Common myeloid progenitor, CD34-positive (primary cell): ENCODE results near the gene FAM216A.
"Not testable (repeated sequence)": the region's sequence is repeated elsewhere in the genome, so short reads cannot be mapped to it uniquely, and the experiment has no call there.

ENCODE experiments used
- CTCF ChIA-PET: fragments of 350-600 bp; sonication (Branson Sonifier 250); formaldehyde crosslinking; loops from one replicate; lab custom pipeline; 2021; ENCODE audit warnings: antibody characterized with exemption; lab: Charles Lee
- POLR2A ChIA-PET: fragments of 350-600 bp; sonication (Branson Sonifier 250); formaldehyde crosslinking; loops from one replicate; lab custom pipeline; 2021; ENCODE audit warnings: antibody characterized with exemption; lab: Charles Lee
- DNase-seq, 3 donors: peaks; one replicate each; pipeline versions ENCODE4 v3.0.0 to v3.0.0-alpha.2; 2013
- H3K27ac ChIP-seq, 2 experiments: 1 replicate in 1 of 2; 2 replicates in 1 of 2; pipeline ENCODE4 v1.7.0; 2013; ENCODE audit warnings: inconsistent platforms in 2 of 2, low read length in 2 of 2, mild to moderate bottlenecking in 2 of 2, low read depth in 1 of 2, moderate library complexity in 1 of 2; ENCODE audit not compliant: severe bottlenecking in 2 of 2, insufficient read depth in 1 of 2, poor library complexity in 1 of 2
- H3K27me3 ChIP-seq, 5 experiments: replicated peaks in 2 of 5; 1 replicate in 3 of 5; 2 replicates in 2 of 5; pipeline versions ENCODE4 v1.6.1 to v1.7.0; 2013; ENCODE audit warnings: low read length in 4 of 5, mild to moderate bottlenecking in 2 of 5, moderate library complexity in 2 of 5, inconsistent platforms in 1 of 5; ENCODE audit not compliant: insufficient read depth in 5 of 5, control insufficient read depth in 4 of 5
- H3K36me3 ChIP-seq, 4 experiments: 1 replicate in 2 of 4; 2 replicates in 2 of 4; pipeline versions ENCODE4 v1.6.1 to v1.7.0; 2013; ENCODE audit warnings: low read length in 3 of 4, control low read depth in 1 of 4, mild to moderate bottlenecking in 1 of 4; ENCODE audit not compliant: control insufficient read depth in 4 of 4, insufficient read depth in 4 of 4
- H3K4me1 ChIP-seq, 4 experiments: 1 replicate in 3 of 4; 2 replicates in 1 of 4; pipeline versions ENCODE4 v1.6.1 to v1.7.1; 2013; ENCODE audit warnings: low read length in 3 of 4, mild to moderate bottlenecking in 3 of 4, control low read depth in 1 of 4, inconsistent platforms in 1 of 4, moderate library complexity in 1 of 4; ENCODE audit not compliant: control insufficient read depth in 4 of 4, insufficient read depth in 4 of 4; ENCODE audit errors: control extremely low read depth in 1 of 4
- H3K4me3 ChIP-seq, 7 experiments: 1 replicate in 4 of 7; 2 replicates in 3 of 7; pipeline versions ENCODE4 v1.5.1 to v1.7.0; 2013; ENCODE audit warnings: mild to moderate bottlenecking in 7 of 7, low read length in 6 of 7, moderate library complexity in 6 of 7, inconsistent platforms in 2 of 7, low read depth in 2 of 7, control low read depth in 1 of 7; ENCODE audit not compliant: insufficient read depth in 4 of 7, control insufficient read depth in 1 of 7; ENCODE audit errors: extremely low read depth in 1 of 7
- H3K9me3 ChIP-seq, 5 experiments: 1 replicate in 4 of 5; 2 replicates in 1 of 5; pipeline versions ENCODE4 v1.6.1 to v1.7.1; 2013; ENCODE audit warnings: low read length in 4 of 5, mild to moderate bottlenecking in 2 of 5, inconsistent platforms in 1 of 5, low read depth in 1 of 5, moderate library complexity in 1 of 5; ENCODE audit not compliant: control insufficient read depth in 4 of 5, insufficient read depth in 2 of 5; ENCODE audit errors: control extremely low read depth in 1 of 5
- WGBS: methylation state at CpG from one replicate; pipeline ENCODE4 v1.1.5; 2013; ENCODE audit not compliant: insufficient coverage; 5-methylcytosine and 5-hydroxymethylcytosine counted together

The FAM216A gene

GRCh38 chr12:110429676-110430075 lies 39.0 kb upstream of the FAM216A start:
- WGBS: 97% methylated on average over 12 of the region's 15 CpGs
- H3K36me3 ChIP-seq, H3K27me3 ChIP-seq, H3K4me3 ChIP-seq, H3K4me1 ChIP-seq, H3K27ac ChIP-seq, POLR2A ChIA-PET, H3K9me3 ChIP-seq, DNase-seq: not testable (repeated sequence)
- CTCF ChIA-PET: interaction anchor here (0.7 to 1.1 kb wide), 3 partner anchors 40 to 328 kb away, joined by 3 read pairs; no protein-coding TSS in a partner anchor

GRCh38 chr12:110431957-110432587 lies 36.6 kb upstream of the FAM216A start:
- H3K4me3 ChIP-seq: peak overlapping the region in 3 of 7 experiments; percentile 63 to 74 (median 68)
- ChIA-PET CTCF (interaction anchor here (0.6 to 1.8 kb wide), 33 partner anchors 11 to 1201 kb away, joined by 3 to 20 read pairs (median 4); partner anchors contain the start of genes ANAPC7, ARPC3, FAM216A and GPN3), POLR2A (interaction anchor here (0.9 to 1.7 kb wide), 5 partner anchors 15 to 328 kb away, joined by 3 to 9 read pairs (median 4); partner anchors contain the start of gene ARPC3)
- no peaks in the 10 kb centered on the region for H3K9me3 ChIP-seq
- DNase-seq: no peak
- peaks cover 0 to 3% (median 0%) of the 10 kb centered on the region in 4 experiments for H3K4me1 ChIP-seq
- WGBS: 96% methylated on average over 5 of the region's 12 CpGs
- peaks cover 9 to 29% (median 14%) of the 10 kb centered on the region in 4 experiments for H3K36me3 ChIP-seq
- no peaks in the 10 kb centered on the region for H3K27me3 ChIP-seq
- H3K27ac ChIP-seq: peak overlapping the region in 1 of 2 experiments; percentile 71

DNA sequence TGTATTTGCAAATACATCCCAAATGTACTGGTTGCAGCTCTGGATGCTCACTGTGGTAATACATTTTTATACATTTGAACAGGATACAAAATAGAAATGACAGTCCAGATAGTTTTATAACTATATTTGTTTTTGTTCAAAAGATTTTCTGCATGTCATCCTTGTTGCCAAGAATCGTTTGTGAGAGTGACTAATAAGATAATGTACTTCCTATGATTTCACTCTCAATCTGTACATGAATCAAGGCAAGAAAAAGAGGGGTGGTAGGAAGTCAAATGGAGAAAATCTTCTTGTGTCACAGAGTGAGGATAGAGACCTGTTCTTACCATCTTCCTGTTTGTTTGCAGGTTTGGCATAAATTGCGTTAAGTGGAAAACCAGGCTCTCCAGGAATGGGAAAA lies 32.4 kb upstream of the FAM216A start:
- WGBS: 100% methylated on average over 1 of the region's 2 CpGs
- POLR2A ChIA-PET: no interaction called here
- CTCF ChIA-PET: no interaction called here
- Histone ChIP-seq H3K36me3 (peaks cover 18 to 59% (median 38%) of the 10 kb centered on the region in 4 experiments), H3K4me1 (no peaks in the 10 kb centered on the region), H3K4me3 (no peak overlapping the region), H3K27ac (no peak overlapping the region), H3K9me3 (no peaks in the 10 kb centered on the region), H3K27me3 (no peaks in the 10 kb centered on the region)
- DNase-seq: no peak

DNA sequence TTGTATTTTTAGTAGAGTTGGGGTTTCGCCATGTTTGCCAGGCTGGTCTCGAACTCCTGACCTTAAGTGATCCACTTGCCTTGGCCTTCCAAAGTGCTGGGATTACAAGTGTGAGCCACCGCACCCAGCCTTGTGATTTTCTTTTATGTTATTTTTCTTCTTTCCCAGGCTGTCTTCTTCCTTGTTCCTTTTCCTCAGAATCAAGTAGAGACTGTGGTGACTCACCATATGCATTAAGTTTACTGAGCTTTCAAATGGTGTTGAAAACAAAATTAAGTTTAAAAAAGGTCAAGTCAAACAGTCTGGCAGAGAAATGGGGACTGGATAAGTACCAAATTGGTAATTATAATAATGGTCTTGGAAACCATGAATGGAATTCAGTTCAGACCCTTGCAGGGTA lies 24.2 kb upstream of the FAM216A start:
- Histone ChIP-seq H3K4me3 (no peak overlapping the region), H3K27me3 (no peaks in the 10 kb centered on the region), H3K9me3 (no peaks in the 10 kb centered on the region), H3K4me1 (peaks cover 3 to 24% (median 15%) of the 10 kb centered on the region in 4 experiments), H3K36me3 (peaks cover 11 to 49% (median 38%) of the 10 kb centered on the region in 4 experiments), H3K27ac (peak overlapping the region in 1 of 2 experiments; percentile 16)
- ChIA-PET POLR2A (no interaction called here), CTCF (interaction anchor here (0.7 to 15.5 kb wide), 3 partner anchors 20 to 132 kb away, joined by 3 to 200 read pairs (median 7); partner anchors contain the start of genes FAM216A and GPN3)
- no peak for DNase-seq
- 87% methylated on average over 3 of the region's 3 CpGs for WGBS

DNA sequence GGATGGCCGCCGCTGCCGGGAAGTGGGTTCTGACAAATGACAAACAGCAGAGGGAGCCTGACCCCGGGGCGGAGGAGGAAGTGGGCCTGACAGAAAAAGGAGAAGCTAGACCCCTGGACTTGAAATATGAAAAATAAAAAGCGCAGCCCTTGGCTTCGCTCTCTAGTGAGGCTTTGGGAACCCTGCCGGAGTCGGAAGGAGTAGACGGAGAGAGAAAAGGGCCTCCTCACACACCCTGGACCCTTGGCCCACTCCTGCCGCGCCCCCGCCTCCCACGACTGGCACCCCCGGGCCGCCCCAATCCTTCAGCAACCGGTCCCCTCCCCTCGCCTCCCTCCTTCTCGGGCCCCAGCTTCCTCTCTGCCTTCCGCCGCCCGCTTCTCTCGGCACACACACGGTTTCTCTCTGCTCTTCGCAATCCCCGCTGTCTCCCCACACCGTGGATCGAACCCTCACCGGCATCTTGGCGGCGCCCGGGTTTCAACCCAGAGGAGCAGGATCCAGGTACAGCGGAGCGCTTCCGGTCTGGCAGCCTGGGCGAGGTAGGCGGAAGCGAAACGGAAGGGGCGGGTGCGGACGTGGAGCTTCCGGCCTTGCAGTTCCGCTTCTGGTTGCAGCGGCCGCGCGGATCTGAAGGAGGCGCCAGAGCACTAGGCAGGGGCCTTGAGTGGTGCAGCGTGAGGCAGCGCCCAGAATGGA lies 18.7 kb upstream of the FAM216A start, which contains the start of gene ARPC3:
Gene ARPC3 (minus strand): TSS at position 539 of the 699 bp plus-strand sequence. CDS start 77 bp downstream, at position 462.
- Histone ChIP-seq H3K4me1 (peaks cover 5 to 36% (median 23%) of the 10 kb centered on the region in 4 experiments), H3K4me3 (peak within 1 kb of the TSS; percentile 74 to 96 (median 89)), H3K27ac (peak within 1 kb of the TSS; percentile 98 to 99), H3K36me3 (peaks cover 11 to 50% (median 19%) of the 10 kb centered on the region in 4 experiments), H3K27me3 (no peaks in the 10 kb centered on the region), H3K9me3 (no peaks in the 10 kb centered on the region)
- DNase-seq: peak; percentile 96 to 98 (median 97)
- WGBS: 0% methylated on average over 33 of the region's 51 CpGs
- ChIA-PET CTCF (interaction anchor here (0.8 to 15.5 kb wide), 23 partner anchors 9 to 156 kb away, joined by 3 to 200 read pairs (median 5); partner anchors contain the start of genes FAM216A and GPN3), POLR2A (interaction anchor here (0.6 to 2.8 kb wide), 12 partner anchors 18 to 1329 kb away, joined by 3 to 28 read pairs (median 4); partner anchors contain the start of genes FAM216A, GPN3, RAD9B and VPS29)

DNA sequence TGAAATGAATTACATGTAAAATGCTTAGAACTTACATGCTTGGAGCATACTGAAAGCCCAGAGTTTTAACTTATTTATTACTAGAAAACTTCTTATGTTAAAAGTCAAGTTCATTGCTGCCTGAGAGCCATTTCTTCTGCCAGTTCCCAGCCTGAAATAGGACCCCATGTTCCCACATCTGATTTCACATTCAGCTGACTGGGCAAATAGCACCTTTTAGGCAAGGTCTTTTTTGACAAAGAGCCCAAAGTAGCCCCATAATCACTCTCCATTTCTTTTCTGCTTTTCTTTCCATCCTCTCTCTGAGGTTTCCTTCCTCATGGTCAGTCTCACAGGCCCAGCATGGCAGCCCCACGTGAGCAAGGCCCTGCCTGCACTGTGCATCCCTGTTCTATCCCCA lies 17.4 kb upstream of the FAM216A start:
- H3K27me3 ChIP-seq: no peaks in the 10 kb centered on the region
- POLR2A ChIA-PET: no interaction called here
- H3K4me1 ChIP-seq: peaks cover 11 to 49% (median 33%) of the 10 kb centered on the region in 4 experiments
- 71% methylated on average over 1 of the region's 1 CpG for WGBS
- H3K27ac ChIP-seq: peak overlapping the region in 1 of 2 experiments; percentile 18
- CTCF ChIA-PET: interaction anchor here (1.9 to 15.5 kb wide), 5 partner anchors 8 to 150 kb away, joined by 11 to 200 read pairs (median 13); partner anchors contain the start of genes FAM216A and GPN3
- no peaks in the 10 kb centered on the region for H3K9me3 ChIP-seq
- no peak overlapping the region for H3K4me3 ChIP-seq
- no peak for DNase-seq
- H3K36me3 ChIP-seq: peaks cover 3 to 43% (median 12%) of the 10 kb centered on the region in 4 experiments
